Ramos (cell line): ENCODE measurements around the gene MRFAP1.

Source experiments
- in situ Hi-C: fragments of 300-500 bp; cut with MboI; formaldehyde crosslinking; loops from one replicate; pipeline ENCODE4 v1.14.3; 2022; ENCODE audit warnings: low sequenced_read_pairs; ENCODE audit not compliant: unreplicated experiment

MRFAP1 gene

GRCh38 chr4:6640292-6641163 is at the start of gene MRFAP1:
Gene MRFAP1, plus strand, starts transcription at chr4:6640685. Its CDS starts 178 bp downstream, at chr4:6640863.
- in situ Hi-C loops = no loop called here

- in situ Hi-C loops = no loop called here
Observed at GRCh38 chr4:6591313-6591712, 49.2 kb upstream of the MRFAP1 start.

DNA sequence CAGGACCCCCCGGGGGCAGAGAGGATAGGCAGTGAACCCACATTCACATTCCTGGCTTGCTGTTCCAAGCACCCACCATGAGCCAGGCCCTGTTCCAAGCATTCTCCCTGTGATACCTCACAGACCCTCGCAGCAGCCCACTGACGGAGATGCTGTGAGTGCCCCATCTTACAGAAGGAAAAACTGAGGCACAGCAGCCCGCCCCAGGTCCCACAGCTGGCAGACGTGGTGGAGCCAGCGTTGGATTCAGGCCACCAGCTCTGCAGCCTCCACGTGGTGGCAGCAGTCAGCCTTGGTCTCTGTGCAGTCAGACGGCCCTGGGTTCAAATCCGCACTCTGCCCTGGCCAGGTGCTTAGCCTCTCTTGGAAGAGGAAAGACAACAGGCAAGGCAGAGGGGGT is 48.7 kb upstream of the MRFAP1 start:
- in situ Hi-C loops = no loop called here

GRCh38 chr4:6592804-6593563 is 47.5 kb upstream of the MRFAP1 start:
- in situ Hi-C loops = no loop called here

GRCh38 chr4:6594341-6594740 is 46.1 kb upstream of the MRFAP1 start:
- in situ Hi-C loops = no loop called here

DNA sequence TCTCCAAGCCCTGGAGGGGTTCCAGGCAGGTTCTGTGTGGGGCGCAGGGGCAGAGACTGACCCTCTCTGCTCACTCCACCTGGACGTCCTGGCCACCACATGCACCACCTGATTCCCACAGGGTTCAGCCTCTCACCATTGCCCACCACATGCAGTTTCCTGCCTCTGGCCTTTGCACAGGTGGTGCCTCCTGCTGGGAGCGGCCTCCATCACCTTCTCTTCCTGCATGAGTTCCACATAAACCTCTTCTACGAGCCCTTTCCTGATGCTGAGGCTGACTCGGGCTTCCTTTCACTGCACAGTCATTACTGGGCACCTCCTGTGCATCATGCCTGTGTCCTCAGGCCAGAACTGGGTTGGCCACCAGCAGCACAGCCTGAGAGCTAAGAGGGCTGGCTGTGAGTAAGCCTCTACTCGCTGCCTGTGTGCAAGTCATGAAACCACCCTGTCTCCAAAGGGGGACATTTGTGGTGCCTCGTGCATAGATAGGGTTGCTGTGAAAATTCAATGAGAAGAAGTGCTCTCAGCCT is 45.6 kb upstream of the MRFAP1 start:
- in situ Hi-C loops = no loop called here

- in situ Hi-C loops = no loop called here
Observed at GRCh38 chr4:6595897-6596537, 44.5 kb upstream of the MRFAP1 start.

GRCh38 chr4:6596948-6597347 is 43.5 kb upstream of the MRFAP1 start:
- in situ Hi-C loops = no loop called here

DNA sequence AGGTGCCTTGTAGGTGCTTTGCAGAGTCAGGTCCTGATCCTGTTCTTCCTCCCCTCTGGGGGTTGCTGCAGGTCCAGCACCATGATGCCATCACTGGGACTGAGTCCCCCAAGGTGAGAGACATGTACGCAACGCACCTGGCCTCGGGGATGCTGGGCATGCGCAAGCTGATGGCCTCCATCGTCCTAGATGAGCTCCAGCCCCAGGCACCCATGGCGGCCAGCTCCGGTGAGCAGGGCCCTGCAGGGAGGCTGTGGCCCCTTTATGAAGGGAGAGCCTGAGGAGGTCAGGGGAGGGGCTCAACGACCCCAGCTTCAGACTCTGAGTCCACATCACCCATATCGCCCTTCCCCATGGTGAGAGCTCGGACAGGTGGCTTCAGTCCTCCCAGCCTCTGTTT is 42.4 kb upstream of the MRFAP1 start:
- in situ Hi-C loops = no loop called here

DNA sequence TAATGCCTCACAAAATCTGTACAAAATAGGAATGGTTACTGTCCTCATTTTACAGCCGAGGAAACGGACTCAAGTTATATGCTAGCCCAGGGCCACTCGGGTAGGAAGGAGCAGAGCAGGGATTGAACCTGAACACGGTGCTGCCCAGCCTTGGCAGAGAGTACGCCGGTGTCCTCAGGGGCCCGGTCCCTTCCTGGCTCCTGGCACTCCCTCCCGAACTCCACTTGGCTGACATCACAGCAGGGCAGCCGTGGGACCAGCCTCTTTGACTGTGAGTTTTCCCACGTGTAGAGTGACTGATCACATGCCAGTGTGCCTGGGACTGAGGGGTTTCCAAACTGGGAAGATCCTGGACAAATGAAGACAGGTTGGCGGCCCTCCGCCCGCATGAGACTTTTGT is 41.8 kb upstream of the MRFAP1 start:
- in situ Hi-C loops = no loop called here

DNA sequence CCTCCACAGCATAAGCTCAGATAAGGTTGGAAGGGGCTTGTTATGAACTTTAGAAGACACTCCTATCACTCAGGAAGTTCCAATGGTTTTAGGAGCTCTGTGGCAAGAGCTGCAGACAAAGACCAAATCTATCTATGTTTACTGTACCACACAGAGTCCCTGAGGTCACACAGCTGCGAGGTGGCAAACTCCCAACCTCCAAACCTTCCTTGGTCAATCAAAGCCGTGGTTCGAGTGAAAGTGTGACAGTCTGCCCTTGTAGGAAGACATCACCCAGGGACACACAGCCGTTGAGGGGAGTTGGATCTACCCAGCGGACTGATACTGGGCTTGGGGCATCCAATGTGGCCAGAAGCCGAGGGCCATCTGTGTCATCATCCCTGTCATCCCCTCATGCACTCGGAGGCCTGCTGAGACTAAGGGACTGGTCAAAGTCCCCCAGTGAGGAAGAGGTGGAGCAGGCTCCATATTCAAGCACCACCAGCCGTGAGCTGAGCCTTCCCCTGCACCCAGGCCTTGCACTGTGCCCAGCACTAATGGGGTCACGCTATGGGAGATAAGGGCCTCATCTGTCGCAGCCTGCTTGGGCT is 38.7 kb upstream of the MRFAP1 start:
- in situ Hi-C loops = no loop called here

GRCh38 chr4:6602289-6602688 is 38.2 kb upstream of the MRFAP1 start:
- in situ Hi-C loops = no loop called here

GRCh38 chr4:6603128-6603527 is 37.4 kb upstream of the MRFAP1 start:
- in situ Hi-C loops = no loop called here

- in situ Hi-C loops = no loop called here
Observed at GRCh38 chr4:6605114-6605513, 35.4 kb upstream of the MRFAP1 start.

- in situ Hi-C loops = no loop called here
Observed at GRCh38 chr4:6605605-6606004, 34.9 kb upstream of the MRFAP1 start.

DNA sequence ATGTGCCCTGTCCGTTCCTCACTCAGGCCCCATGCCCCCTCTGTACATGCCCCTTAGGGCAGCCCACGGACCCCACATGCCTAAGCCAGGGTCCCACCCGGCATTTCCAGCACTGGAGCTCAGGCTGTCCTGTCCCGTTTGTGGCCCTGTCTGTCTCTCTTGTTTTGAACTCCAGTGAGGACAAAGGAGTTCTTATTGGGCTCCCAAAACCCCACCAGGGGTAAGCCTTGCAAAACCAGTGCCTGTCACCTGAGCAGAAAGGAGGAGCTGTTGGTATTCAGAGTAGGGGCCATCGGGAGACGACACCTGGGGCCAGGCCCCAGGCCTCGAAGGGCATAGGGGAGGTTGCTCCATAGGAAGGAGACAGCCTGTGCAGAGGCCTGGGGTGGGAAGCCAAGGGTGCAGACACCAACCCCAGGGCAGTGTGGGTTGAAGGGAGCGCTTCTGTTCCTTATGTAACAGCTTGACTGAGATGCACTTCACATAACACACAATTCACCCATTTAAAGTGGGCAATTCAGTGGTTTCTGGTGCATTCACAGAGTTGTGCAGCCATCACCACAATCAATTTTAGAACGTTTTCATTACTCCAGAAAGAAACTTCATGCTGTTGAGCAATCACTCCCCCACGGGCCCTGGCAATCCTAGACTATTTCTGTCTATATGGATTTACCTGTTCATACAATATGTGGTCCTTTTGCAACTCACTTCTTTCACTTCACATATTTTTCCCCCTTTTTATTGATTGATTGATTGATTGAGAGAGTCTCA is 33.8 kb upstream of the MRFAP1 start:
- in situ Hi-C loops = no loop called here

DNA sequence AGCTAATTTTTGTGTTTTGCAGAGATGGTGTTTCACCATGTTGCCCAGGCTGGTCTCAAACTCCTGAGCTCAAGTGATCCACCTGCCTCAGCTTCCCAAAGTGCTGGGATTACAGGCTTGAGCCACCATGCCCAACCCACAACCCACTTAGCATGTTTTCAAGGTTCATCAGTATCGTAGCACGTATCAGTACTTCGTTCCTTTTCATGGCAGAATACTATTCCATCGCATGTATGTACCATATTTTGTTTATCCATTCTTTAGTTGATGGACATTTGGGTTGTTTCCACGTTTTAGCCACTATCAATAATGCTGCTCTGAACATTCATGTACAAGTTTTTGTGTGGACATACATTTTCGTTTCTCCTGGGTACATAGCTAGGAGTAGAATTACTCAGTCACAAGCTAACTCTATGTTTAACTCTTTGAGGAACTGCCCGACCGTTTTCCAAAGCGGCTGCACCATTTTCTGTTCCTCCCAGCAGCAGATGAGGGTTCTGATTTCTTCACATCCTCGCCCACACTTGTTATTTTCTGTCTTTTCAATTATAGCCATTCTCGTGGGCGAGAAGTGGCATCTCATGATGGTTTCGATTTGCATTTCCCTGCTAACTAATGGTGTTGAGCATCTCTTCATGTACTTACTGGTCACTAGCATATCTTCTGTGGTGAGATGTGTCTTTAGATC is 33.0 kb upstream of the MRFAP1 start:
- in situ Hi-C loops = no loop called here

DNA sequence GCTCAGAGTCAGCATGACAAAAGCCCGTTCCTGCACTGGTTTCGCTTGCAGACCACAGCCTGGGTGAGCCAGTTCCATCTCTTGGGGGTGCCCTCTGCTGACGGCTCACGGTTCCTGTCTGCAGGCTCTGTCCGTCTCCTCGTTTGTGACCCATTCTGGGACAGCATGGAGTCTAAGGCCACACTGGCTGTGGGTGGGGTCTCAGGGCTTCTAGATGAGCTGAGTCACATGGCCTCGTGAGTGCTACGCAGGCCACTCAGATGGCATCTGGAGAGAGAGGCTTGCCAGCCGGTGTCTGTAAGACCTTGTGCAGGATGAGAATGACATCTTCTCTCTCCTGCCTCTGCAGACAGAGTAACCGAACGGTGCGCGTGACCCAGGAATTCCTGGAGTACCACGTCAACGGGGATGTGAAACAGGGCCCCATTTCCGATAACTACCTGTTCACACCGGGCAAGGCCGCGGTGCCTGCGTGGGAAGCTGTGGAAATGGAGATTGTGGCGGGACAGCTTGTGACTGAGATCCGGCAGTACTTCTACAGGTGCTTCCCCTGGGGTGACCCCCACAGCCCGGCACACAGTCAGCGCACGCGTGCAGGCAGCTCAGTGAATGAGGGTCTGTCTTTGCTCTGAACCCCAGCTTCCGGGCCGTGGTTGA is 31.6 kb upstream of the MRFAP1 start:
- in situ Hi-C loops = no loop called here
